NCI-H345 treated with DMSO at 0.1 percent for 48 hours (cell line): ENCODE results near the gene PRR33.
"Not testable (repeated sequence)": the region's sequence is repeated elsewhere in the genome, so short reads cannot be mapped to it uniquely, and the experiment has no call there.

Experiments
- DNase-seq: peaks from one replicate; lab custom pipeline; 2025; ENCODE audit not compliant: unreplicated experiment; lab: John Stamatoyannopoulos, UW

The PRR33 gene

GRCh38 chr11:1889941-1890855, 1.5 kb downstream of the PRR33 start:
- DNase-seq = no peak

- no peak for DNase-seq
Observed at GRCh38 chr11:1889224-1889930, 2.3 kb downstream of the PRR33 start.

- DNase-seq = no peak
Observed at GRCh38 chr11:1888811-1889210, 2.9 kb downstream of the PRR33 start.

GRCh38 chr11:1888347-1888753, 3.3 kb downstream of the PRR33 start:
- no peak for DNase-seq

- no peak for DNase-seq
Observed at GRCh38 chr11:1887451-1888346, 4.0 kb downstream of the PRR33 start.

GRCh38 chr11:1886551-1886950, 5.1 kb downstream of the PRR33 start:
- not testable (repeated sequence) for DNase-seq

GRCh38 chr11:1884303-1884700, 7.4 kb downstream of the PRR33 start:
- DNase-seq = no peak

- no peak for DNase-seq
Observed at GRCh38 chr11:1883346-1884302, 8.1 kb downstream of the PRR33 start.

GRCh38 chr11:1882265-1883238, 9.1 kb downstream of the PRR33 start:
- peak; percentile 52 for DNase-seq

- no peak for DNase-seq
Observed at GRCh38 chr11:1881442-1882264, 10.0 kb downstream of the PRR33 start.

- no peak for DNase-seq
Observed at GRCh38 chr11:1880746-1881441, 10.8 kb downstream of the PRR33 start.

- DNase-seq = no peak
Observed at GRCh38 chr11:1879941-1880720, 11.6 kb downstream of the PRR33 start.

GRCh38 chr11:1879342-1879940, 12.3 kb downstream of the PRR33 start:
- no peak for DNase-seq

GRCh38 chr11:1878137-1879031, 13.3 kb downstream of the PRR33 start:
- no peak for DNase-seq
